ENCODE measurements around the gene OPRL1.

GRCh38 chr20:64091340-64091739, 11.5 kb downstream of the OPRL1 start:
- TF ChIP-seq CTCF (IDR thresholded peaks at IDR 0.05; ENCODE audit: insufficient read depth, low read length, poor library complexity, severe bottlenecking) (no peak), EZH2phosphoT487 (conservative IDR thresholded peaks at IDR 0.05; ENCODE audit: low read length) (no peak)
